MCF 10A (cell line): ENCODE data around the gene GHRHR. TPM values are rescaled to one million over a fixed set of nuclear protein-coding genes. Genes with fewer than 3 reads are reported as not detected.

Experiments
- BruUV-seq: library from RNA; stranded (reverse); fragments of 400-500 nt; replicated peaks from 2 replicates; lab custom pipeline; 2021; lab: Mats Ljungman, UMichigan
- CTCF ChIA-PET: fragments of 300-600 bp; sonication (Branson Sonifier 250); formaldehyde crosslinking; extraction: SDS; loops from one replicate; lab custom pipeline; 2021; ENCODE audit warnings: antibody characterized with exemption, inconsistent platforms; lab: Yijun Ruan, JAX
- POLR2A ChIA-PET: fragments of 300-600, 350-650 bp; sonication (Branson Sonifier 250); formaldehyde crosslinking; extraction: SDS; loops from one replicate; lab custom pipeline; 2020; ENCODE audit warnings: antibody characterized with exemption, inconsistent platforms; lab: Yijun Ruan, JAX
- DNase-seq: peaks from one replicate; pipeline ENCODE4 v3.0.0-alpha.2; 2018; ENCODE audit not compliant: unreplicated experiment
- H3K27ac Mint-ChIP-seq: one replicate; pipeline ENCODE4 v1.8.0; 2022; ENCODE audit warnings: mild to moderate bottlenecking, low read depth, mixed read lengths; ENCODE audit not compliant: unreplicated experiment
- H3K27me3 Mint-ChIP-seq: one replicate; pipeline ENCODE4 v1.8.0; 2022; ENCODE audit warnings: mixed read lengths; ENCODE audit not compliant: insufficient read depth, unreplicated experiment
- H3K36me3 Mint-ChIP-seq: one replicate; pipeline ENCODE4 v1.8.0; 2022; ENCODE audit warnings: mild to moderate bottlenecking, moderate library complexity, mixed read lengths; ENCODE audit not compliant: insufficient read depth, unreplicated experiment
- H3K4me1 Mint-ChIP-seq: one replicate; pipeline ENCODE4 v1.8.0; 2022; ENCODE audit warnings: mixed read lengths; ENCODE audit not compliant: insufficient read depth, unreplicated experiment
- H3K4me3 Mint-ChIP-seq: one replicate; pipeline ENCODE4 v1.8.0; 2022; ENCODE audit warnings: mild to moderate bottlenecking, moderate library complexity, mixed read lengths; ENCODE audit not compliant: unreplicated experiment
- H3K9me3 Mint-ChIP-seq: one replicate; pipeline ENCODE4 v1.8.0; 2022; ENCODE audit warnings: mixed read lengths; ENCODE audit not compliant: unreplicated experiment
- intact Hi-C: fragments of 100-400 bp; cut with micrococcal nuclease; formaldehyde crosslinking; loops from 2 replicates; pipeline ENCODE4 v1.14.1; 2022
- total RNA-seq: library from RNA; stranded (reverse); gene quantifications from 2 replicates; pipeline ENCODE4 v1.2.3, GENCODE V29; 2022
- TF ChIP-seq, protein P1 (sequence below): fragments of 200-600 bp; IDR thresholded peaks from one replicate; pipeline ENCODE4 v1.8.0; 2022; ENCODE audit warnings: antibody characterized with exemption, mild to moderate bottlenecking; ENCODE audit not compliant: unreplicated experiment

GHRHR gene
- total RNA-seq, 1 experiment from 2014 or later = not detected

DNA sequence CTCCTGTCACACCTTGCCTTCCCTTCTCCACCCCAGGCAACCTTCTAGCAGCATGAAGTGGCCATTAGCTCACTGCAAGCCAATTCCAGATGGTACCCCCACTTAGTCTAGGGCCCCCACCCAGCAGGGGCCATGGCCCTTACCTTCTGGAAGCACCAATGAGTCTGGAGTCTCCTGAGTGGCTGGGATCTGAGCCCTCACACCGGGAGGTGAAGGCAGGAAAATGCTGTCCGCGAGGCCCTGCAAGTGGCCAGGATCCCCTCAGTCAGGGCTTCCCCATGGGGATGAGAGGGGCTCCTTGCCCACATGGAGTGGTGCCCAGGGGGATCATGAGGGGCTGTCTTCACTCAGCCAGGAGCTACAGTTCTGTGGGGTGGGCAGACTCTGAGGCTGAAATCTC is 47.5 kb upstream of the GHRHR start:
- H3K4me3 Mint-ChIP-seq = no peak overlapping the region
- ChIA-PET POLR2A (no interaction called here), CTCF (interaction anchor here (1.1 kb wide), 1 partner anchor 20 kb away, joined by 5 read pairs; no protein-coding TSS in a partner anchor)
- no peak overlapping the region for H3K27ac Mint-ChIP-seq
- H3K27me3 Mint-ChIP-seq = no peaks in the 10 kb centered on the region
- DNase-seq = no peak
- no peaks in the 10 kb centered on the region for H3K36me3 Mint-ChIP-seq
- no peaks in the 10 kb centered on the region for H3K9me3 Mint-ChIP-seq
- BruUV-seq = no TSS peak
- TF ChIP-seq, protein P1, sequence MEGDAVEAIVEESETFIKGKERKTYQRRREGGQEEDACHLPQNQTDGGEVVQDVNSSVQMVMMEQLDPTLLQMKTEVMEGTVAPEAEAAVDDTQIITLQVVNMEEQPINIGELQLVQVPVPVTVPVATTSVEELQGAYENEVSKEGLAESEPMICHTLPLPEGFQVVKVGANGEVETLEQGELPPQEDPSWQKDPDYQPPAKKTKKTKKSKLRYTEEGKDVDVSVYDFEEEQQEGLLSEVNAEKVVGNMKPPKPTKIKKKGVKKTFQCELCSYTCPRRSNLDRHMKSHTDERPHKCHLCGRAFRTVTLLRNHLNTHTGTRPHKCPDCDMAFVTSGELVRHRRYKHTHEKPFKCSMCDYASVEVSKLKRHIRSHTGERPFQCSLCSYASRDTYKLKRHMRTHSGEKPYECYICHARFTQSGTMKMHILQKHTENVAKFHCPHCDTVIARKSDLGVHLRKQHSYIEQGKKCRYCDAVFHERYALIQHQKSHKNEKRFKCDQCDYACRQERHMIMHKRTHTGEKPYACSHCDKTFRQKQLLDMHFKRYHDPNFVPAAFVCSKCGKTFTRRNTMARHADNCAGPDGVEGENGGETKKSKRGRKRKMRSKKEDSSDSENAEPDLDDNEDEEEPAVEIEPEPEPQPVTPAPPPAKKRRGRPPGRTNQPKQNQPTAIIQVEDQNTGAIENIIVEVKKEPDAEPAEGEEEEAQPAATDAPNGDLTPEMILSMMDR = no peak
- H3K4me1 Mint-ChIP-seq = peaks cover 24% of the 10 kb centered on the region
- intact Hi-C loops = no loop called here

DNA sequence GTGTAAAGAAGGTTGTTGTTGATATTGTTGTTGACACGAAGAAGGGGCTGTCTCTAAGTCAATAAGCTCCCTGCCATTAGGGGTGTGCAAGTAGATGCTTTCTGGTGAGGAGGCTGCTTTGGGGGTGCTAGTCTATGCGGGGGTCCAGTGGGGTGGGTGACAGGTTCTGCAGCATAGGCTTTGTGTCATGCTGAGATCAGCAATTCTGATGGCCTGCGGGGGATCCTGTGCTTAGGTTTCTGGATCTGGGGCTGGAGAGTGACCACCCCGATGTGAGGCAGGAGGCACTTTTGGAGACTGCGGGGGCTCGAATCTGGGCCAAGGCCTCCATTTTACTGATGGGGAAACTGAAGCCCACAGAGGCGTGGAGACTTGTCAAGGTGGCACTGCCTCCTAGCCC is 47.0 kb upstream of the GHRHR start:
- no peak overlapping the region for H3K4me3 Mint-ChIP-seq
- POLR2A ChIA-PET = no interaction called here
- no peaks in the 10 kb centered on the region for H3K27me3 Mint-ChIP-seq
- H3K9me3 Mint-ChIP-seq = no peaks in the 10 kb centered on the region
- no TSS peak for BruUV-seq
- peaks cover 27% of the 10 kb centered on the region for H3K4me1 Mint-ChIP-seq
- intact Hi-C loops = no loop called here
- no peak for DNase-seq
- no peaks in the 10 kb centered on the region for H3K36me3 Mint-ChIP-seq
- H3K27ac Mint-ChIP-seq = no peak overlapping the region
- CTCF ChIA-PET = interaction anchor here (1.1 kb wide), 2 partner anchors 20 to 22 kb away, joined by 3 to 5 read pairs; no protein-coding TSS in a partner anchor
- TF ChIP-seq, protein P1 = no peak

DNA sequence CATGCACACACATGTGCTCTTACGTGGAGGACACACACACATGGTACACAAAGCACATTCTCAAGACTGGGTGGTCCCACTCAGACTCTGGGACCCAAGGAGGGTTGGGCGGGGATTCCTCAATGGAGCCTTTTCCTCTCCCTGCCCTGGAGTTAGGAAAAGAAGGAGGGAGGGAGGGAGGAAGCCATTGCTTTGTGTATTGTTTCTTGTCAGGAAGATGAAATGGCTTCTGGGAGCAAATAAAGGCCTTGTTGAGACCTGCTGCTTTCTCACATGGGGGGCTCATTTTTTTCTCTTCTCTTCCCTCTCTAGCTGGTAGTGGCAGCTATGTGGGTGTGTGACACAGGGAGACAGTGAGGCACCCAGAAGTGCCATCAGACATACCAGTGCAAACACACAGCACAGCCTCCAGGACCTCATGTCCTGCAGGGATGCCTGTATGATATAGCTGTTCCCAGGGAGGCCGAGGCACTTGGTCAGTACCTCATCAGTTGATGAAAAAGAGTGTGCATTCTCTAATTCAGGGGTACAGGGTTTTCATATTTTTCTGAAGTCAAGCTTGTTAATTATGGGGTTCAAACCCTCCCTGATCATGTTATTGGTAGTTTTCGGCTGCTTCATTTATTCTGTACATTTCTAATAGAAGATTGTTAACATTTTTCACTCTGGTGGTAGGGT is 46.4 kb upstream of the GHRHR start:
- TF ChIP-seq, protein P1 = no peak
- ChIA-PET POLR2A (no interaction called here), CTCF (interaction anchor here (0.5 to 1.1 kb wide), 4 partner anchors 19 to 527 kb away, joined by 3 to 5 read pairs (median 4); no protein-coding TSS in a partner anchor)
- no TSS peak for BruUV-seq
- Mint-ChIP-seq H3K27me3 (no peaks in the 10 kb centered on the region), H3K9me3 (no peaks in the 10 kb centered on the region), H3K27ac (no peak overlapping the region), H3K4me1 (peaks cover 27% of the 10 kb centered on the region), H3K4me3 (no peak overlapping the region), H3K36me3 (no peaks in the 10 kb centered on the region)
- no peak for DNase-seq
- intact Hi-C loops = no loop called here

DNA sequence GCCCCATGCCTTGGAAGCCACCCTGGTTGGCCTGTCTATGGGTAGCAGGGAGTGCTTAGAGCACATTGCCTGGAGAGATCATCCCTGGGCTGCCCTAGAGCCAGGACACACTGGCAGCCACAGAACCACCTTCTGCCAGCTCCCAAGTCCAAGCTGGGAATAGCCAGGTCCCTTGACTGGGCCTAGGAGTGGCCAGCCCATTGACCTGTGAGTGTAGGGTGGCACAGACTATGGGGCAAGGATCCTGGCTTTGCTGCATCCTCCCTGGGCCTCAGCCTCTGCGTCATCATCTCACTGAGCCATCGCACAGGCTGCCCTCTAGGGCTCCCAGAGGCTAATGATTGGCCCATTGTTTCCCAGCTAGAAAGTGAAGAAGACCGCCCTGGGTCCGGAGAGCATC is 45.1 kb upstream of the GHRHR start:
- no TSS peak for BruUV-seq
- no peak for DNase-seq
- POLR2A ChIA-PET = no interaction called here

More for the DNA sequence above, 45.1 kb upstream of the GHRHR start:
- intact Hi-C loops = no loop called here
- Mint-ChIP-seq H3K9me3 (no peaks in the 10 kb centered on the region), H3K36me3 (no peaks in the 10 kb centered on the region), H3K4me3 (no peak overlapping the region), H3K27ac (no peak overlapping the region), H3K27me3 (no peaks in the 10 kb centered on the region), H3K4me1 (peaks cover 27% of the 10 kb centered on the region)
- TF ChIP-seq, protein P1 = no peak
- CTCF ChIA-PET = interaction anchor here (1.2 to 3.6 kb wide), 2 partner anchors 10 to 17 kb away, joined by 4 to 18 read pairs; no protein-coding TSS in a partner anchor
